HEK293 (cell line): ENCODE data around the gene MED13L.
A peak's percentile ranks its signal among the peaks of the same experiment; 100 is the strongest.

ENCODE experiments used
- CTCF ChIA-PET: fragments of 350-600 bp; formaldehyde crosslinking; extraction: SDS; loops from one replicate; lab custom pipeline; 2021; ENCODE audit warnings: antibody characterized with exemption; lab: Yijun Ruan, JAX
- POLR2A ChIA-PET: fragments of 300-600 bp; formaldehyde crosslinking; extraction: SDS; loops from one replicate; lab custom pipeline; 2020; ENCODE audit warnings: antibody characterized with exemption, inconsistent platforms; lab: Yijun Ruan, JAX
- H3K27ac ChIP-seq: fragments of 200-500 bp; sonication (Bioruptor generic); 2 replicates; pipeline ENCODE4 v1.5.1; 2014; ENCODE audit warnings: low read depth, low read length, control low read depth, inconsistent platforms; ENCODE audit errors: extremely low read depth
- H3K36me3 ChIP-seq, 2 experiments: fragments of 200-500 bp in 1 of 2; sonication (Bioruptor generic) in 1 of 2; 1 replicate in 1 of 2; 2 replicates in 1 of 2; pipeline ENCODE4 v1.5.1; 2014 to 2017; ENCODE audit warnings: inconsistent platforms in 2 of 2, low read length in 2 of 2; ENCODE audit not compliant: control insufficient read depth in 2 of 2, insufficient read depth in 1 of 2
- H3K4me1 ChIP-seq: fragments of 200-500 bp; sonication (Bioruptor generic); 2 replicates; pipeline ENCODE4 v1.5.1; 2014; ENCODE audit warnings: mild to moderate bottlenecking, low read length, inconsistent platforms; ENCODE audit not compliant: control insufficient read depth, insufficient read depth
- H3K4me3 ChIP-seq: 2 replicates; pipeline ENCODE4 v1.5.1; 2011; ENCODE audit warnings: low read depth, mild to moderate bottlenecking, control low read depth, low read length, moderate library complexity
- H3K9me3 ChIP-seq: fragments of 200-500 bp; sonication (Bioruptor generic); 2 replicates; pipeline ENCODE4 v1.5.1; 2014; ENCODE audit warnings: low read depth, low read length, inconsistent platforms; ENCODE audit not compliant: control insufficient read depth, insufficient read depth
- EGR2 ChIP-seq: fragments of 450-650 bp; formaldehyde crosslinking; IDR thresholded peaks from 2 replicates; pipeline ENCODE4 v1.5.1; 2016; ENCODE audit warnings: low read depth, missing biosample characterization, missing genetic modification characterization
- GLI2 ChIP-seq: fragments of 450-650 bp; formaldehyde crosslinking; IDR thresholded peaks from 2 replicates; pipeline ENCODE4; 2017; ENCODE audit warnings: missing biosample characterization, missing genetic modification characterization, low read depth, borderline replicate concordance
- HIC1 ChIP-seq: fragments of 450-650 bp; formaldehyde crosslinking; IDR thresholded peaks from 2 replicates; pipeline ENCODE4 v1.5.1; 2016; ENCODE audit warnings: missing biosample characterization, missing genetic modification characterization
- HOXC10 ChIP-seq: sonication (generic); formaldehyde crosslinking; IDR thresholded peaks from 2 replicates; pipeline ENCODE4 v1.8.1; 2023; ENCODE audit warnings: mild to moderate bottlenecking, missing genetic modification reagents
- HOXD13 ChIP-seq: sonication (generic); formaldehyde crosslinking; IDR thresholded peaks from 2 replicates; pipeline ENCODE4 v1.8.0; 2022; ENCODE audit warnings: missing genetic modification reagents, borderline replicate concordance
- PATZ1 ChIP-seq: fragments of 450-650 bp; formaldehyde crosslinking; IDR thresholded peaks from 2 replicates; pipeline ENCODE4 v1.5.1; 2016; ENCODE audit warnings: missing biosample characterization, missing genetic modification characterization
- SETDB1 ChIP-seq: IDR thresholded peaks from one replicate; pipeline ENCODE4 v1.6.1; 2017; ENCODE audit warnings: mild to moderate bottlenecking, low read length, moderate library complexity, mixed read lengths; ENCODE audit not compliant: insufficient read length
- SP7 ChIP-seq: fragments of 450-650 bp; formaldehyde crosslinking; IDR thresholded peaks from 2 replicates; pipeline ENCODE4 v1.5.1; 2016; ENCODE audit warnings: missing biosample characterization, missing genetic modification characterization
- ZBTB10 ChIP-seq: fragments of 450-650 bp; formaldehyde crosslinking; IDR thresholded peaks from 2 replicates; pipeline ENCODE4 v1.5.1; 2016; ENCODE audit warnings: missing biosample characterization, missing genetic modification characterization
- ZBTB17 ChIP-seq: fragments of 450-650 bp; formaldehyde crosslinking; IDR thresholded peaks from 2 replicates; pipeline ENCODE4 v1.5.1; 2016; ENCODE audit warnings: missing biosample characterization, missing genetic modification characterization
- ZBTB7A ChIP-seq: fragments of 450-650 bp; formaldehyde crosslinking; IDR thresholded peaks from 2 replicates; pipeline ENCODE4 v1.5.1; 2016; ENCODE audit warnings: low read depth, missing biosample characterization, missing genetic modification characterization
- ZBTB8A ChIP-seq: fragments of 450-650 bp; formaldehyde crosslinking; IDR thresholded peaks from 2 replicates; pipeline ENCODE4 v1.5.1; 2016; ENCODE audit warnings: missing biosample characterization, missing genetic modification characterization
- ZFHX2 ChIP-seq: fragments of 450-650 bp; formaldehyde crosslinking; conservative IDR thresholded peaks from 2 replicates; pipeline ENCODE4 v1.5.1; 2016; ENCODE audit warnings: missing biosample characterization, missing genetic modification characterization
- ZIC2 ChIP-seq: fragments of 450-650 bp; formaldehyde crosslinking; IDR thresholded peaks from 2 replicates; pipeline ENCODE4 v1.5.1; 2016; ENCODE audit warnings: missing biosample characterization, missing genetic modification characterization
- ZNF121 ChIP-seq: fragments of 450-650 bp; formaldehyde crosslinking; IDR thresholded peaks from 2 replicates; pipeline ENCODE4 v1.5.1; 2016; ENCODE audit warnings: missing biosample characterization, missing genetic modification characterization
- ZNF140 ChIP-seq: fragments of 450-650 bp; formaldehyde crosslinking; IDR thresholded peaks from 2 replicates; pipeline ENCODE4 v1.5.1; 2016; ENCODE audit warnings: missing biosample characterization, missing genetic modification characterization
- ZNF169 ChIP-seq: fragments of 450-650 bp; formaldehyde crosslinking; IDR thresholded peaks from 2 replicates; pipeline ENCODE4 v1.5.1; 2016; ENCODE audit warnings: missing biosample characterization, missing genetic modification characterization
- ZNF558 ChIP-seq: fragments of 450-650 bp; formaldehyde crosslinking; IDR thresholded peaks from 2 replicates; pipeline ENCODE4 v1.5.1; 2016; ENCODE audit warnings: missing biosample characterization, missing genetic modification characterization
- ZNF561 ChIP-seq: fragments of 450-650 bp; IDR thresholded peaks from 2 replicates; pipeline ENCODE4 v1.5.1; 2018; ENCODE audit warnings: missing biosample characterization, missing genetic modification characterization, borderline replicate concordance
- ZNF571 ChIP-seq: fragments of 450-650 bp; formaldehyde crosslinking; IDR thresholded peaks from 2 replicates; pipeline ENCODE4 v1.5.0; 2017; ENCODE audit warnings: missing biosample characterization, missing genetic modification characterization
- ZNF585B ChIP-seq: fragments of 450-650 bp; formaldehyde crosslinking; IDR thresholded peaks from 2 replicates; pipeline ENCODE4 v1.5.1; 2016; ENCODE audit warnings: missing biosample characterization, missing genetic modification characterization
- ZNF658 ChIP-seq: fragments of 450-650 bp; formaldehyde crosslinking; IDR thresholded peaks from 2 replicates; pipeline ENCODE4; 2016; ENCODE audit warnings: missing biosample characterization, missing genetic modification characterization
- ZNF677 ChIP-seq: fragments of 450-650 bp; IDR thresholded peaks from 2 replicates; pipeline ENCODE4 v1.5.0; 2018; ENCODE audit warnings: missing biosample characterization, mild to moderate bottlenecking, missing genetic modification characterization, moderate library complexity
- ZNF777 ChIP-seq: fragments of 450-650 bp; formaldehyde crosslinking; IDR thresholded peaks from 2 replicates; pipeline ENCODE4 v1.5.1; 2017; ENCODE audit warnings: missing biosample characterization, missing genetic modification characterization, borderline replicate concordance

Gene MED13L

GRCh38 chr12:115941362-115941761, 336.1 kb downstream of the MED13L start (continued):
- TF ChIP-seq ZBTB10 (no peak), HOXD13 (CRISPR knock-in tag) (no peak), ZNF777 (tag by site-specific recombination) (no peak), GLI2 (tag by site-specific recombination) (no peak), ZNF140 (no peak), ZBTB17 (0 out of 2 replicates have a peak, but pooled peaks have one; percentile 27), EGR2 (tag by site-specific recombination) (peak; percentile 44; the same call in 1 of the 2 replicates), ZNF561 (no peak), PATZ1 (tag by site-specific recombination) (no peak), HOXC10 (CRISPR knock-in tag) (no peak), ZNF585B (tag by site-specific recombination) (no peak), ZNF121 (no peak), ZBTB7A (tag by site-specific recombination) (no peak), ZNF571 (tag by site-specific recombination) (no peak), ZNF658 (tag by site-specific recombination) (no peak), SP7 (tag by site-specific recombination) (0 out of 2 replicates have a peak, but pooled peaks have one; percentile 25), ZIC2 (tag by site-specific recombination) (no peak), ZFHX2 (tag by site-specific recombination) (peak; percentile 71)

- ChIA-PET CTCF (interaction anchor here (0.7 to 1.6 kb wide), 3 partner anchors 19 to 1052 kb away, joined by 3 to 4 read pairs (median 4); no protein-coding TSS in a partner anchor), POLR2A (no interaction called here)
- Histone ChIP-seq H3K9me3 (no peaks in the 10 kb centered on the region), H3K36me3 (no peaks in the 10 kb centered on the region), H3K4me1 (no peaks in the 10 kb centered on the region), H3K4me3 (no peak overlapping the region), H3K27ac (no peak overlapping the region)
- peak; percentile 76 for TF ChIP-seq SETDB1
- TF ChIP-seq ZNF677 (tag by site-specific recombination), result no peak
- TF ChIP-seq ZNF169 (tag by site-specific recombination), result no peak
- no peak for TF ChIP-seq ZBTB8A (tag by site-specific recombination)
- no peak for TF ChIP-seq HIC1
- TF ChIP-seq ZNF558 (tag by site-specific recombination), result peak; percentile 98
Measured at GRCh38 chr12:115938794-115939377, 338.6 kb downstream of the MED13L start.
